ENCODE data around the gene ECHDC3.

GRCh38 chr10:11721806-11722205, 20.4 kb upstream of the ECHDC3 start:
- TF ChIP-seq, protein P1, sequence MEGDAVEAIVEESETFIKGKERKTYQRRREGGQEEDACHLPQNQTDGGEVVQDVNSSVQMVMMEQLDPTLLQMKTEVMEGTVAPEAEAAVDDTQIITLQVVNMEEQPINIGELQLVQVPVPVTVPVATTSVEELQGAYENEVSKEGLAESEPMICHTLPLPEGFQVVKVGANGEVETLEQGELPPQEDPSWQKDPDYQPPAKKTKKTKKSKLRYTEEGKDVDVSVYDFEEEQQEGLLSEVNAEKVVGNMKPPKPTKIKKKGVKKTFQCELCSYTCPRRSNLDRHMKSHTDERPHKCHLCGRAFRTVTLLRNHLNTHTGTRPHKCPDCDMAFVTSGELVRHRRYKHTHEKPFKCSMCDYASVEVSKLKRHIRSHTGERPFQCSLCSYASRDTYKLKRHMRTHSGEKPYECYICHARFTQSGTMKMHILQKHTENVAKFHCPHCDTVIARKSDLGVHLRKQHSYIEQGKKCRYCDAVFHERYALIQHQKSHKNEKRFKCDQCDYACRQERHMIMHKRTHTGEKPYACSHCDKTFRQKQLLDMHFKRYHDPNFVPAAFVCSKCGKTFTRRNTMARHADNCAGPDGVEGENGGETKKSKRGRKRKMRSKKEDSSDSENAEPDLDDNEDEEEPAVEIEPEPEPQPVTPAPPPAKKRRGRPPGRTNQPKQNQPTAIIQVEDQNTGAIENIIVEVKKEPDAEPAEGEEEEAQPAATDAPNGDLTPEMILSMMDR (IDR thresholded peaks at IDR 0.05), result no peak
- no peak for TF ChIP-seq TP53 (CRISPR knock-in tag; IDR thresholded peaks at IDR 0.05)
- no peak for TF ChIP-seq RAD21 (conservative IDR thresholded peaks at IDR 0.05 in 1 of 2, IDR thresholded peaks at IDR 0.05 in 1 of 2)
